B cell (primary cell): ENCODE measurements around the gene TAF8. TPM values are rescaled to one million over a fixed set of nuclear protein-coding genes. Genes with fewer than 3 reads are reported as not detected.

ENCODE experiments used
- ATAC-seq: fragments of 200-7000 bp; cut with Tn5 transposase; one replicate; pipeline ENCODE4 v1.10.0; 2021; ENCODE audit warnings: low read depth, mild to moderate bottlenecking, moderate number of reproducible peaks, moderate library complexity
- CTCF ChIA-PET: fragments of 350-600 bp; sonication (Branson Sonifier 250); formaldehyde crosslinking; loops from one replicate; lab custom pipeline; 2021; ENCODE audit warnings: antibody characterized with exemption, inconsistent platforms; lab: Charles Lee
- POLR2A ChIA-PET: fragments of 350-600 bp; sonication (Branson Sonifier 250); formaldehyde crosslinking; loops from one replicate; lab custom pipeline; 2021; ENCODE audit warnings: antibody characterized with exemption; lab: Charles Lee
- DNase-seq: peaks from one replicate; pipeline ENCODE4 v3.0.0; 2013
- H2AFZ ChIP-seq: 2 replicates; pipeline ENCODE4 v1.6.1; 2012; ENCODE audit warnings: mild to moderate bottlenecking, low read depth, low read length; ENCODE audit not compliant: insufficient read depth, poor library complexity, severe bottlenecking
- H3K27ac ChIP-seq, 2 donors: 1 replicate in 1 of 2; 2 replicates in 1 of 2; pipeline ENCODE4 v1.5.1; 2012 to 2013; ENCODE audit warnings: low read length in 2 of 2, mild to moderate bottlenecking in 2 of 2, moderate library complexity in 1 of 2
- H3K27me3 ChIP-seq, 4 experiments: fragments of 200-600 bp in 1 of 4; sonication (generic) in 1 of 4; replicated peaks in 1 of 4; 1 replicate in 2 of 4; 2 replicates in 2 of 4; pipeline versions ENCODE4 v1.6.1 to v1.7.0; 2013 to 2016; ENCODE audit warnings: low read length in 3 of 4, mild to moderate bottlenecking in 2 of 4, mixed read lengths in 1 of 4, moderate library complexity in 1 of 4; ENCODE audit not compliant: insufficient read depth in 4 of 4, control insufficient read depth in 3 of 4; ENCODE audit errors: control extremely low read depth in 1 of 4
- H3K36me3 ChIP-seq, 2 experiments: replicated peaks in 1 of 2; 1 replicate in 1 of 2; 2 replicates in 1 of 2; pipeline versions ENCODE4 v1.6.1 to v1.7.1; 2013; ENCODE audit warnings: low read length in 1 of 2; ENCODE audit not compliant: insufficient read depth in 2 of 2, control insufficient read depth in 1 of 2; ENCODE audit errors: control extremely low read depth in 1 of 2, extremely low read depth in 1 of 2
- H3K4me1 ChIP-seq, 2 donors: fragments of 200-600 bp in 1 of 2; sonication (generic) in 1 of 2; 1 replicate in 1 of 2; 2 replicates in 1 of 2; pipeline versions ENCODE4 v1.5.1 to v1.6.1; 2013 to 2017; ENCODE audit warnings: low read length in 2 of 2; ENCODE audit not compliant: control insufficient read depth in 2 of 2, insufficient read depth in 2 of 2
- H3K4me2 ChIP-seq: replicated peaks from 2 replicates; pipeline ENCODE3; 2012; ENCODE audit warnings: mild to moderate bottlenecking, low read depth, low read length; ENCODE audit not compliant: poor library complexity, severe bottlenecking
- H3K4me3 ChIP-seq, 5 experiments: fragments of 200-600 bp in 1 of 5; sonication (generic) in 1 of 5; 1 replicate in 3 of 5; 2 replicates in 2 of 5; pipeline versions ENCODE4 v1.5.1 to v1.7.0; 2011 to 2016; ENCODE audit warnings: low read length in 4 of 5, mild to moderate bottlenecking in 4 of 5, low read depth in 2 of 5, control low read depth in 1 of 5, moderate library complexity in 1 of 5; ENCODE audit not compliant: insufficient read depth in 1 of 5; ENCODE audit errors: control extremely low read depth in 1 of 5, extremely low read depth in 1 of 5
- H3K79me2 ChIP-seq: fragments of 200-600 bp; sonication (generic); one replicate; pipeline ENCODE4 v1.6.0; 2016; ENCODE audit warnings: low read length; ENCODE audit not compliant: control insufficient read depth, insufficient read depth
- H3K9ac ChIP-seq: fragments of 200-600 bp; sonication (generic); 2 replicates; pipeline ENCODE4 v1.6.1; 2017; ENCODE audit warnings: mild to moderate bottlenecking, low read length, moderate library complexity
- H3K9me3 ChIP-seq, 3 donors: one replicate each; pipeline versions ENCODE4 v1.6.1 to v1.7.1; 2013; ENCODE audit warnings: low read length in 2 of 3; ENCODE audit not compliant: control insufficient read depth in 2 of 3, insufficient read depth in 1 of 3; ENCODE audit errors: control extremely low read depth in 1 of 3
- H4K20me1 ChIP-seq: 2 replicates; pipeline ENCODE4 v1.6.0; 2012; ENCODE audit warnings: mild to moderate bottlenecking, low read length; ENCODE audit not compliant: insufficient read depth, control insufficient read depth, poor library complexity, severe bottlenecking
- H3K27ac Mint-ChIP-seq: one replicate; pipeline ENCODE4 v1.8.0; 2021; ENCODE audit warnings: mixed read lengths
- H3K27me3 Mint-ChIP-seq: one replicate; pipeline ENCODE4 v1.8.0; 2021; ENCODE audit warnings: mixed read lengths
- H3K4me1 Mint-ChIP-seq: one replicate; pipeline ENCODE4 v1.8.0; 2021; ENCODE audit warnings: mixed read lengths
- H3K4me3 Mint-ChIP-seq: one replicate; pipeline ENCODE4 v1.8.0; 2021; ENCODE audit warnings: mixed read lengths
- H3K9me3 Mint-ChIP-seq: one replicate; pipeline ENCODE4 v1.8.0; 2022; ENCODE audit warnings: mixed read lengths; ENCODE audit not compliant: insufficient read depth
- EZH2 ChIP-seq: IDR thresholded peaks from 2 replicates; pipeline ENCODE4 v1.6.1; 2012; ENCODE audit warnings: borderline replicate concordance, low read depth, mild to moderate bottlenecking, moderate library complexity, low read length; ENCODE audit not compliant: insufficient read depth, poor library complexity, severe bottlenecking
- WGBS: methylation state at CpG from one replicate; pipeline ENCODE4 v1.1.5; 2013; ENCODE audit warnings: missing lambda C conversion rate; ENCODE audit not compliant: insufficient coverage; 5-methylcytosine and 5-hydroxymethylcytosine counted together
- intact Hi-C: fragments of 100-400 bp; cut with micrococcal nuclease; formaldehyde crosslinking; loops from one replicate; pipeline ENCODE4 v1.10.0; 2022
- polyA plus RNA-seq: library from polyadenylated mRNA; depleted of rRNA; stranded (reverse); fragments of >200 nt; gene quantifications from 2 replicates; pipeline ENCODE4 v1.2.3, GENCODE V29; 2012
- total RNA-seq, 2 donors: library from RNA; stranded (reverse); fragments of 120-200 nt in 1 of 2; gene quantifications; 1 replicate in 1 of 2; 2 replicates in 1 of 2; pipeline versions ENCODE4 v1.2.3 to v1.2.4, GENCODE V29; 2013 to 2022
- TF ChIP-seq, protein P1 (sequence below): fragments of 200-600 bp; IDR thresholded peaks from one replicate; pipeline ENCODE4 v1.8.0; 2022; ENCODE audit warnings: antibody characterized with exemption, mild to moderate bottlenecking

Gene TAF8
- total and polyA plus RNA-seq, 2 donors (not counting 1 experiment from before 2014, with no cell fraction given), result 30.6 to 67.0 TPM

DNA sequence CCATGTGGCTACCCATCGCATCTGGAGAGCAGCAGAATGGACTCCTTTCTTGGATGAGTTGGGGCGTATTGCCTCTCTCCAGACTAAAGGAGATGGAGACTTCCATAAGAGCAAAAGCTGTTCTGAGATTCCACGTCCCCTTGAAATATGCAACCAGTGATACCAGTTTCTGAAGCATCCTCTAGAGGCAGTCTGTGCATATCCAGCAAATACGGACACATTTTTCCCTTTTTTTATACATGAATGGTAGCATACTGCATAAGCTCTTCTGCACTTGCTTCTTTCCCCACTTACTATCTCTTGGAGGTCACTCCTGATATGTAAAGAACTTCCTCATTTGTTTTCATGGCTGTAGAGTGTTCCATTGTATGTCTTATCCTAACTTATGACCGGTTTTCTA is 34.6 kb downstream of the TAF8 start:
- Histone ChIP-seq H3K4me2 (no peak overlapping the region), H3K79me2 (no peaks in the 10 kb centered on the region), H4K20me1 (no peaks in the 10 kb centered on the region), H3K36me3 (peaks cover 1 to 9% of the 10 kb centered on the region in 2 experiments), H3K4me1 (no peaks in the 10 kb centered on the region), H3K9ac (no peak overlapping the region), H3K9me3 (no peaks in the 10 kb centered on the region), H3K27ac (no peak overlapping the region), H3K27me3 (no peaks in the 10 kb centered on the region), H2AFZ (no peak overlapping the region), H3K4me3 (no peak overlapping the region)
- WGBS, result 73% methylated on average over 3 of the region's 5 CpGs
- ATAC-seq (no peak), DNase-seq (no peak)
- H3K27ac Mint-ChIP-seq, result no peak overlapping the region
- intact Hi-C loops, result no loop called here
- no peak overlapping the region for H3K4me3 Mint-ChIP-seq
- CTCF ChIA-PET, result no interaction called here
- H3K27me3 Mint-ChIP-seq, result no peaks in the 10 kb centered on the region
- H3K9me3 Mint-ChIP-seq, result no peaks in the 10 kb centered on the region
- TF ChIP-seq EZH2, result no peak
- TF ChIP-seq, protein P1, sequence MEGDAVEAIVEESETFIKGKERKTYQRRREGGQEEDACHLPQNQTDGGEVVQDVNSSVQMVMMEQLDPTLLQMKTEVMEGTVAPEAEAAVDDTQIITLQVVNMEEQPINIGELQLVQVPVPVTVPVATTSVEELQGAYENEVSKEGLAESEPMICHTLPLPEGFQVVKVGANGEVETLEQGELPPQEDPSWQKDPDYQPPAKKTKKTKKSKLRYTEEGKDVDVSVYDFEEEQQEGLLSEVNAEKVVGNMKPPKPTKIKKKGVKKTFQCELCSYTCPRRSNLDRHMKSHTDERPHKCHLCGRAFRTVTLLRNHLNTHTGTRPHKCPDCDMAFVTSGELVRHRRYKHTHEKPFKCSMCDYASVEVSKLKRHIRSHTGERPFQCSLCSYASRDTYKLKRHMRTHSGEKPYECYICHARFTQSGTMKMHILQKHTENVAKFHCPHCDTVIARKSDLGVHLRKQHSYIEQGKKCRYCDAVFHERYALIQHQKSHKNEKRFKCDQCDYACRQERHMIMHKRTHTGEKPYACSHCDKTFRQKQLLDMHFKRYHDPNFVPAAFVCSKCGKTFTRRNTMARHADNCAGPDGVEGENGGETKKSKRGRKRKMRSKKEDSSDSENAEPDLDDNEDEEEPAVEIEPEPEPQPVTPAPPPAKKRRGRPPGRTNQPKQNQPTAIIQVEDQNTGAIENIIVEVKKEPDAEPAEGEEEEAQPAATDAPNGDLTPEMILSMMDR, result no peak
- H3K4me1 Mint-ChIP-seq, result peaks cover 5% of the 10 kb centered on the region
- POLR2A ChIA-PET, result no interaction called here

DNA sequence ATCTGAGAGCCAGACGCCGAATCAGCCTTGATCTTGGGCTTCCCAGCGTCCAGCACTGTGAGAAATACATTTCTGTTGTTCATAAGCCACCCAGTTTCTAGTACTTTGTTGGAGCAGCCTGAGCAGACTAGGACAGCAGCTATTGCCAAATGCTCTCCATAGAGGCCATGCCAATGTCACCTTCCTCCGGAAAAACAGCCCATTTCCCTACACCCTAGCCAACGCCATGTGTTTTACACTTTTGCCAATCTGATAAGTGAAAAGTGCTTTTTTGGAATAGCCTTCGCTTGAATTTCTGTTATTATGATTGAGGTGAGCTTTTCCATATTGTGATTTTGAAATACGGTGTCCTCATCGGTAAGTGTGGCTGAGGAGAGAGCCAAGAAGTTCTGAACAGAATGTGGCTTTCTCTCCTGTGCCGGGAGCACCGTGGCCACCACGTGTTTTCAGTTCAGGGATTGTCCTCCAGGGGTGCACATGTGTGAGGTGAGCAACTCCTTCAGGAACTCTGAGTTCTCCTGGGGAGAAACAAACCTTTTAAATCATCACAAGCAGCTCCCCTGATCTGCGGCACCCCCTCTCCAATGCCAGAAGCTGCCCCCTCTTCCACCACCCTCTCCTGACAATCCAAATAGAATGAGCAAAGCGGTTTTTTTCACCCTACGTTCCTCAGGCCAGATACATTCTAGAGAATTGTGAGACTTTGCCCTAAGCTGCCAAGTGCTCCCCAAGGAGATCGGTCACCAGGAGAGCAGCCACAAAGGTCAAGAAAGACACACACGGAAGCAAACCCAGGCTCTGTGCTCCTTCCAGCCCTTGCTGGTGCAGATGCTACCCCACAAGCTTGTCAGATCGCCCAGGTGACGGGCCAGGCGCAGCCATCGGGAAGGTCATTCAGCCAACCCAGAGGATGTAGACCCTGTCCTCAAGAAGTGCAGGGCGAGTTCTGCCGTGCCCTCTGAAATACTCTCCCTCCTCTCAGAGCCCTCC is 36.0 kb downstream of the TAF8 start:
- intact Hi-C loops, result no loop called here
- Histone ChIP-seq H2AFZ (no peak overlapping the region), H4K20me1 (no peaks in the 10 kb centered on the region), H3K36me3 (peaks cover 0 to 3% of the 10 kb centered on the region in 2 experiments), H3K9me3 (no peaks in the 10 kb centered on the region), H3K79me2 (no peaks in the 10 kb centered on the region), H3K4me1 (no peaks in the 10 kb centered on the region), H3K27me3 (no peaks in the 10 kb centered on the region), H3K27ac (no peak overlapping the region), H3K9ac (no peak overlapping the region), H3K4me3 (no peak overlapping the region), H3K4me2 (no peak overlapping the region)
- Mint-ChIP-seq H3K4me1 (peaks cover 5% of the 10 kb centered on the region), H3K27me3 (no peaks in the 10 kb centered on the region), H3K27ac (no peak overlapping the region), H3K9me3 (no peaks in the 10 kb centered on the region), H3K4me3 (no peak overlapping the region)
- WGBS, result 97% methylated on average over 20 of the region's 22 CpGs
- ChIA-PET CTCF (no interaction called here), POLR2A (no interaction called here)
- DNase-seq, result no peak
- ATAC-seq, result no peak
- TF ChIP-seq, protein P1, result no peak
- TF ChIP-seq EZH2, result no peak
